Inferior parietal cortex (tissue), 1 donor: ENCODE data around the gene FHAD1.

Experiments
- DNase-seq: peaks from one replicate; pipeline ENCODE4 v3.0.0-alpha.2; 2016; ENCODE audit errors: extremely low spot score

FHAD1 gene

DNA sequence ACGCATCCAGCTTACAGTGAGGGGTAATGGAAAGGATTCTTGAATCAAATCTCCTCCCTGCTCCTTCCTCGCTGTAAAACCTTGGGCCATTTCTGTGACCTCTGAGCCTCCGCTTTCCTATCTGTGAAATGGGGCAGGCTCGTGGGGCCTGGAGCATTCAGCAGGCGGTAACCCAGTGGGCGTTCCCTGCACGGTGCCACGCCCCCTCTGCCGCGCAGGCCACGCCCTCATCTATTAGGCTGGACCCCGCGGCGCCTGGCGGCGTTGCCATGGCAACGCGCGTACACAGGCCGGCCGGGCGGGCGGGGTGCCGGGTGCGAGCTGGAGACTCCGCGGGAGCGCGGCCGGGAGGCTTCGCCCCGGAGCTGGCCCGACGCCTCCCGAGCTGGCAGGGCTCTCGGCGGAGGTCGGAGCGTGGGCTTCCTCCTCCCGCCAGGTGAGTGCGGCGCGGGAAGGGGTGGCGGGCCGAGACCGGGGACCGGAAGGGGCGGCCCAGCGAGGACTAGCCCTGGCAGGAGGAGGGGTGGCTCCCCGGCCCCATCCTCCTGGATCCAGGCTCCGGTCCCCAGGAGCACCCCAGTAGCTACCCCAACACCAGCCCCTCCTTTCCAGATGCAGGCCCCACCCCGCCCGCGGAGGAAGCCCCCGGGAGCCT lies at the start of gene FHAD1:
TSS of gene FHAD1 (plus strand) at position 264 of the 655 bp plus-strand sequence. CDS start 4,562 bp downstream, outside the sequence.
- DNase-seq, result no peak

- no peak for DNase-seq
Observed at GRCh38 chr1:15197591-15198447, 49.2 kb upstream of the FHAD1 start.

GRCh38 chr1:15198684-15199083 lies 48.3 kb upstream of the FHAD1 start:
- DNase-seq, result no peak

GRCh38 chr1:15201221-15201620 lies 45.8 kb upstream of the FHAD1 start:
- DNase-seq, result no peak

DNA sequence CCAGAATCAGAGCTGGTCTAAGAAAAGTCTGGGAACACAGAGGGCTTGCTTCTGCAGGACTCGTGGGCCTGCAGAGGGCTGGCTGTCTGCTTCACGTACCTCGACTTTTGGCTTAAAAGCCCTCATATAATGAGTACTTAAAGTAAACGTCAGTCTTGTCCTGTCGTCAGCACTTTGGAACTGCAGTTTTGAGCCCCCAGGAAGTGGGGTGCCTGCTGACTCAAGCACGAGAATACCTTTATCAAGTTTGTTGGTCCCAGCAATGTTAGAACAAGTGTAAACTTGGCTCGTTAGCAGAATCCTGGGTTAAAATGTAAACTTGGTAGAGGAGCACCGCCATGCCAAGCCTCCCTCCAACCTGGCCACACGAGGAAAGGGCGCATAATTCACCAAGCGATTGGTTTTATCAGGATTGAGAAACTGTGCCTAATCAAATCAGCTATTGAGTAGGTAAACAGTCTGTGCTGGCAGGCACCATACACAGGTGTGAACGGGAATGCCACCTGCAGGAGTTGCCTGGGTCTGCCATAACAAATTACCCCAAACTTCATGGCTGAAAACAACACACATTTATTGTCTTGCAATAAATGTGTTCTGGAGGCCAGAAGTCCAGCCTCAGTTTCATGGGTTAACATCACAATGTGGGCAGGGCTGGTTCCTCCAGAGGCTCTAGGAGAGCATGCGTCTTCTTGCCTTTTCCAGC lies 45.0 kb upstream of the FHAD1 start:
- no peak for DNase-seq

DNA sequence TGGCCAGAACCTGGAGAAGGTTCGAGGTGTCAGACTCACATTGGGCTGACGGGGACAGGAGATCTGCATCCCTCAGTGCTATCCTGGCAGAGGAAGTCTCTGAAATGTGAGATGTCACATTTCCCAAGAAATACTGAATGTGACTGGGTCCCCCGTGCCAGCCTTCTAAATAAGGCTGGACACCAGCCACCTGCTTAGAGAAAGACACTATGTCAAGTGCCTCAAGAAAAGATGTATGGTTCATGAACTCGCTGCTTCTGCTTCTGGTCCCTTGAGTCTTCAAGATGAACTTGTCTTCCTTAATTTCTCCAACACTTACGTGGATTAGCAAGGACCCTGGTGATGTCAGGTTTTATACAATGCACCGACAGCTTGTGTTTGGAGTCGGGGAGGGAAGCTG lies 42.1 kb upstream of the FHAD1 start:
- DNase-seq, result no peak

DNA sequence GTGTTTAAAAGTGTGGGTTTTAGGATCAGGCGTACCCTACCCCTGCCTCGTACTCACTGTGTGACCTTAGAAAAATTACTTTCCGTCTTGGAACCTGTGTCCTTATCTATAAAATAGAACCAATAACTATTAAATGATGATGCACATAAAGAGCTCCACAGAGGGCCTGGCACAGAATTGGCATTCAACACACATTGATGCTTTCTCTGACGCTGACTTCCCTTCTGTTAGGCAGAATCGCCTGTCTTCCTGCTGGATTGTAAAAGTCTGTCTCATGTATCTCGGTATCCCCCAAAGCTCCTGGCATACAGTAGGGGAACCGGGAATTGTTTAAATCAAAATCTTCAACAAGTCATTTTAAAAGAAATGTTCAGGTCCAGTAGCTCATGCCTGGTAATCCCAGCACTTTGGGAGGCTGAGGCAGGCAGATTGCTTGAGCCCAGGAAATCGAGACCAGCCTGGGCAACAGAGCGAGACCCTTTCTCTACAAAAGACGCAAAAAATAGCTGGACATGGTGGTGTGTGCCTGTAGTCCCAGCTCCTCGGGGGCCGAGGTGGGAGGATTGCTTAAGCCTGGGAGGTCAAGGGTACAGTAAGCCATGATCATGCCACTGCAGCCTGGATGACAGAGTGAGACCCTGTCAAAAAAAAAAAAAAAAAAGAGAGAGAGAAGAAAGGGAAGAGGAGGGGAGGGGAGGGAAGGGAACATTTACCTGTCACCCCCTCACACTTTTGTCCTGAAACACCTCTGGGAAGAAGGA lies 41.3 kb upstream of the FHAD1 start:
- DNase-seq, result no peak

DNA sequence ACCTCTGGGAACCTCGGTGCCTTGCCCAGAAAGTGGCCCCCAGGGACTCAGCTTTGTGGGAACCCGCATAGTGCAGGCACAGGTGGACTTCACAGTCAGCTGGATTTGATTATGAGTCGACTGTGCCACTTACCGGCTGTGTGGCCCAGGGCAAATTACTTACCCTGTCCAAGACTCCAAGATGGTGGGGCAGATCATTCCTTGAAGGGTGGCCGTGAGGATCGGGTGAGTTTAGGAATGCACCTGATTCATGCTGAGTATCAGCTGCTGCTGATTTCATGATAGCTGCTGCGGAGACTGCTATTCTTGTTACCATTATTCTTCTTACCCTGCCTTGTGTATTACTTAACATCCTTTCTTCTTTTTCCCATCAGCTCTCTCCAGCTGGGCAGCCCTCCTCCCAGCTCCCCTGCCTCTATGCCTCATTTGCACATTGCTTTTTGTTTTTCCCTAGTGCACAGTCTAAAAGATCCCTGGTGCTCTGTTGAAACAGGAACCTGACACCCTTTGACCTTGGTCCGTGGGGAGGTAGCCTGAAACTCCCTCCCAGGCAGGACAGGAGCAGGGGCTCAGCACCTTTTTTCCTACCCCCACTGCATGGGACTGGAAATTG lies 40.5 kb upstream of the FHAD1 start:
- DNase-seq, result no peak

DNA sequence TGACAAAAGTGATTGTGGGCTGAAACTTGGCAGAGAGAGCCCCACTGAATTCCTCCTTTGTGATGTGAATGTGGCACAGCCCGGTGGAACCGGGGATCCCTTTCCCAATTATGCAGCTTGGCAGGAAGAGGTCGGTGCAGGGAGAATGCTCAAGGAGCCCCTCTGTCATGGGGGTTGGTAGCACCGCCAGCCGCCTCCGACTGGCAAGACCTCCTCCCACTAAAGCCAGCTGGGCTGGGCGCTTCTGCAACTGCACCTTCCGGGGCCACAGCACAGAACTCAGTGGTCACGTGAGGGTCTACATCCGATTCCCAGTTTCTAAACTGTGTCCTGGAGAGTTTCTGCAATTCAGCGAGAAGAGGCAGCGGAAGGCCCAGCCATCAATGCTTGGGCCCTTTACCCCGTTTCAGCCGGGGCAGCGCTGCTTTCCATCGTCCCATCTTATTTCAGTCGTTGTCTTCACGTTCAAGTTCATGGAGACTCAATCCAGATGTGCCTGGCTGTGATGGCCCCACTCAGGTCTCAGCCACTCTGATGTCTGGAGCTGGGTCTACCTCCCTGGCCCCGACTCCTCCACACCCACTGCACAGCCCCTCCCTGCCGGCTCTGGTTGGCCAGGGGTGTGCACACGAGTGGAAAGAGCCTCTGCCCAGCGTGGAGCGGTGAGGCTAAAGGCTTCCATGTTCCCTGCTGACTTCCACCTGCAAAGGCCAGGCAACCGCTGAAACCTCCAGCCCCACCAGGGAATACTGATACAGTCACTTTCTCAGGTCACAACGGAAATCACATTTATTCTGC lies 39.8 kb upstream of the FHAD1 start:
- peak; percentile 15 for DNase-seq

DNA sequence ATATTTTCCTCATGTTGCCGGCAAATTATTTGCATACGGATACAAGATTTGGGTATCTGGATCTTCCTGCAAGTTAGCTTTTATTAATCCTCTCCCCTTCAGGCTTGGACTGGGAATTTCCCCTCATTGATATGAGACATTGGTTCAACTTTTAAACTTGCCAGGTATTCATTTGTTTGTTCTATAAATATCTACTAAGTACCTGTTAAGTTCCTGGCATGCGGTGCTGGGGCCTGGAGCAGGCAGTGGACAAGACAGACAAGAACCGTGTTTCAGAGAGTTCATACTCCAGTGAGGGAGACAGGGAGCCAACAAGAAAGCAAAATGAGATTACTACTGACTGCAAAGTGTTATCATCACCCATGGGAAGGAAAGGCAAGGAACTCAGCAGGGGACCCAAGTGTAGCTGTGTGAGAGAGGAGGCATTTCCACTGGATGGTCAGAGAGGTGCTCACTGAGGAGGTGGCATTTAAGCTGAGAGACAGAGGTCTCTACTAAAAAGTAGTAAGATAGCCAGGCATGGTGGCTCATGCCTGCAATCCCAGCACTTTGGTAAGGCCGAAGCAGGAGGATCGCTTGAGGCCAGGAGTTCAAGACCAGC lies 39.1 kb upstream of the FHAD1 start:
- DNase-seq, result no peak

DNA sequence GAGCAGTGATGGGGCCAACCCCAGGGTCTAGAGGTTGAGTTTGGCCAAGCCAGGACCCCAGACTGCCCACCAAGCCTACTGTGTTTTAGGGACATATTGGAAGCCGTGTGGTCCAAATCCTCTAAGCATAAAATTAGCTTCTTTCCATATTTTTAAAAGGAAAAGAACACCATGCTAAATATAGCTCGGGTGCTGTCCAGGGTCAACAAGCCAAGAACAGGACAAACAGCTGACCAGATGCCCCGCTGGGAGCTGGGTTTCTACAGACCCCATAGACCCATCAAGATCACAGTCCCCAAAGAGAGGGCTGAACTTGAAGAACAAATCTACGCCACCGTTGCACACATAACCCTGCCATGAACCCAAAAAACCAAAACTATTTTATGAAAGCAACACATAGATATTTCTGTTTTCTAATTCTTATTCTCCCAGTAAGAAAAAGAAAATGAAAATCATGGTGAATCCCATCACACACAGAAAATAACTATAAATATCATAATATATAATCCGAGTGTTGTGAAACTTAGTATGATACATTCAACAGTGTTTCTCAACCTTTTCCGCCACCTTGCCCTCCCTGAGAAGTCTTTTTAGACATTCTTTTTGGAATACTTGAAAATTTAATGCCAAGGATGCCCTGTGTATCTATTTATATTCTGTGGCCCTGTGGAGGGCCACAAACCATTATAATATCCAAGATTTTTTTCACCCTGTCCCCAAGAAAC lies 36.2 kb upstream of the FHAD1 start:
- no peak for DNase-seq

GRCh38 chr1:15211424-15211823 lies 35.6 kb upstream of the FHAD1 start:
- no peak for DNase-seq

GRCh38 chr1:15212216-15212953 lies 34.6 kb upstream of the FHAD1 start:
- DNase-seq, result no peak

DNA sequence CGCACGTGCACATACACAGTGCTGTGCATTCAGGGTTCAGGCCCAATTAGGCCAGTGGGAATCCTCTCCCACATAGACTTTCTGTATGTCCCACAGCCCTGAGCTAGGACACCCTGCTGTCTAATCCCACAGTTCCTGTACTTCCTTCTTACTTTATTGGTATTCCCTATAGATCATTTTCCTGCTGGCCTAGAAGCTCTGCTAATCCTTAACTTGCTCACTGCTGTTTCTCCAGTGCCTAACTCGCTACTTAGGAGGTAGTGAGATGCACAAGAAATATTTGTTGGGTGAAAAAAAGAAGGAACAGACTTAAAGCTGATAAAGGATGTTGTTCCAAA lies 34.1 kb upstream of the FHAD1 start:
- no peak for DNase-seq

- DNase-seq, result no peak
Observed at GRCh38 chr1:15213341-15213821, 33.6 kb upstream of the FHAD1 start.

DNA sequence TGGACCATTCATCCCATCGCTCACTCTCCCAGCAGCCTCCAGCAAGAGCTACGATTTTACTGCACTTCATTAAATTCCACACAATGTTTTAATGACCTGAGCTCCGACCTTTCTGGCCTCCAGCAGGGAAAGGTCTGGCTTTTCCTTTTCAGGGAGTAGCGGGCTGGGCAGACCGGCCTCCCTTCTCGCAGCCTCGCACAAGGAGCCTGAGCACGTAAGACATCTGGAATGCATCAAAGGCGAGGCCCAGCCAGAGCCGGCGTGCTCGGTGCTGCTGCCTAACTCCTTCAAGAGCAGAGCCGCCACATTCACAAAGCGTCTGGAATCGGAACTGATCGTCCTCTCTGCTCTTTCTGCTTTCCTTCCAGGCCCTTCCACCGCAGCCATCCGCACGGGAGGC lies 32.5 kb upstream of the FHAD1 start:
- DNase-seq, result no peak

DNA sequence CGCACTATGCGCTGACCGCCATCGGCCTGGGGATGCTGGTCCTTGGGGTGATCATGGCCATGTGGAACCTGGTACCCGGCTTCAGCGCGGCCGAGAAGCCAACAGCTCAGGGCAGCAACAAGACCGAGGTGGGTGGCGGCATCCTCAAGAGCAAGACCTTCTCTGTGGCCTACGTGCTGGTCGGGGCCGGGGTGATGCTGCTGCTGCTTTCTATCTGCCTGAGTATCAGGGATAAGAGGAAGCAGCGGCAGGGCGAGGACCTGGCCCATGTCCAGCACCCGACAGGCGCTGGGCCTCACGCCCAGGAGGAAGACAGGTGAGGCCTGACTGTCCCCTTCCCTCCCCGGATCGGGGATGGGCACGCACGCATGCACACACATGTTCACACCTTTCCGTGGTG lies 31.9 kb upstream of the FHAD1 start:
- DNase-seq, result no peak

- DNase-seq, result no peak
Observed at GRCh38 chr1:15217654-15218053, 29.4 kb upstream of the FHAD1 start.
